GM18909 (cell line): ENCODE data around the gene LAG3.

Experiments
- ATAC-seq: cut with Tn5 transposase; IDR thresholded peaks from one replicate; pipeline ENCODE4 v1.9.1; 2021; ENCODE audit warnings: mild to moderate bottlenecking; ENCODE audit not compliant: unreplicated experiment, poor library complexity

Gene LAG3

DNA sequence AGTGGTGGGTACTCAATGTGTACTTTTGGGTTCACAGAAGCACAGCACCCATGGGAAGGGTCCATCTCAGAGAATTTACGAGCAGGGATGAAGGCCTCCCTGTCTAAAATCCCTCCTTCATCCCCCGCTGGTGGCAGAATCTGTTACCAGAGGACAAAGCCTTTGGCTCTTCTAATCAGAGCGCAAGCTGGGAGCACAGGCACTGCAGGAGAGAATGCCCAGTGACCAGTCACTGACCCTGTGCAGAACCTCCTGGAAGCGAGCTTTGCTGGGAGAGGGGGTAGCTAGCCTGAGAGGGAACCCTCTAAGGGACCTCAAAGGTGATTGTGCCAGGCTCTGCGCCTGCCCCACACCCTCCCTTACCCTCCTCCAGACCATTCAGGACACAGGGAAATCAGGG is 47.8 kb downstream of the LAG3 start:
- no peak for ATAC-seq

DNA sequence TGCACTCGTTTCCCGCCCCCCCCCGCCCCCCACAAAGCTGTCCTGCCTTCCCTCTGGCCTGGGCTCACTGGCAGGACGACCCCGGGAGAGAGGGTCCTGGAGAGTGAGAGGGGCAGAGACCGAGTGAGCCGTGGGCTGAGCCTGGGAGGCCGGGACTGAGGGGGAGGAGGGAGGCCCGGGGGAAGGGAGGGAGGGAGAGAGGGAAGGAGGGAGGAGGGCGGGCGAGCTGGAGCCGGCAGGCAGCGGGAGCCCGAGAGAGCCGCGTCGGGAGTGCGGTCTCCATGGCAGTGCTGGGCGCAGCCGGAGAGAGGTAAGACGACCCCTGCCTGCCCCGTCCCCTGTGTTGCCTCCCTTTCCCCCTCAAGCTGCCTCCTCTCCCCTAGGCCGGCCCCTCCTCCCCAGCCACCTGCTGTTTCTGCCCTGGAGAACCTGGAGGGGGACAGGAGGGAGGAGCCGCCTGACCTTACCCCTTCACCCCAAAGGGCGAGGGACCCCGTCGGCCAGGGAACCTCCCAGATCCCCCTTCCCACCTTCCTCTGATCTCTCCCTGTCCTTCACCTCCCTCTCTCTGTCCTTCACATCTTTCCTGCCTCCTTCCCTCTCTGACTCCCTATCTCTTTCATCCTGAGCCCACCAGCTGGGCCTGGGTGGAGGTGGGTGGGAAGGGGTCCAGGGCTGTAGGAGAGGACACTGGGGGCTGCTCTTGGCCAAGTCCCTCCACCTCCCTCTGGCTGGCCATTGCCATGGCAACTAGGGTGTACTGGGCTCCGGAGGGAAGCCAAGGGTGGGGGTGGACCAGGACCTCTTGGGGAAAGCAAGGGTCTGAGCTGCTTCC is 49.5 kb downstream of the LAG3 start, which contains the start of gene GPR162:
TSS of gene GPR162 (plus strand) at position 231 of the 835 bp plus-strand sequence. CDS start 2,078 bp downstream, outside the sequence.
- ATAC-seq = no peak

DNA sequence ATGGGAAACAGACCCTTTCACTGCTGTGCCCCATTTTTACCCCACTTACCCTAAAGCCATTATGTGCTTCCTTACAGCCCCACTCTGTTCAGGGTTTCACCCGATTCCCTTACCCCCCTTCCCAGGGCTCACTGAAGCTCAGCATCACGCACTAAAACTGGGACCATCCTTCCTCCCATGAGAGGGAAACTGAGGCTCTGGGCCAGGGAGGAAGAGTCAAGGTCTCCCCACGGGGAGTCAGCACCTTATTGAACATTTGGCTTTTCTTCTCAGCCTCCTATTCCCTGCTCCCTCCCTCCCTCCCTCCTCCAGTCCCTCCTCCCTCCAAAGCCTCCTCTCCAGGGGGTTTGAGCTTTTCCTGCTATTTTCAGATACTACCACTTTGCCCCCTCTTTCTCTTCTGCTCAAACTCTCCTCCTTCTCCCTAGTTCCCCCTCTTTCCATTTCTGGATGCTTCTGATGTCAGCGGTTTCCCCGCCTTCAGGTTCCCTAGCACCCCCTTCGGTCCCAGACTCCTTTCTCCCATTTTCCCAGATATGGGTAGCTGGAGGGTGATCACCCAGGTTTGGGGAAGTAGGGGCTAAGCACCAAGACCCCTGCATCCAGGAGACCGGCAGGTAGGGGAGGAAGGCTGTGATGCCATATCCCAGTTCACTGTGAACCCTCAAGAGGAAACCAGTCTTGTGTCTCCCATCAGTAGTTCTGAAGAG is 50.3 kb downstream of the LAG3 start:
- no peak for ATAC-seq

DNA sequence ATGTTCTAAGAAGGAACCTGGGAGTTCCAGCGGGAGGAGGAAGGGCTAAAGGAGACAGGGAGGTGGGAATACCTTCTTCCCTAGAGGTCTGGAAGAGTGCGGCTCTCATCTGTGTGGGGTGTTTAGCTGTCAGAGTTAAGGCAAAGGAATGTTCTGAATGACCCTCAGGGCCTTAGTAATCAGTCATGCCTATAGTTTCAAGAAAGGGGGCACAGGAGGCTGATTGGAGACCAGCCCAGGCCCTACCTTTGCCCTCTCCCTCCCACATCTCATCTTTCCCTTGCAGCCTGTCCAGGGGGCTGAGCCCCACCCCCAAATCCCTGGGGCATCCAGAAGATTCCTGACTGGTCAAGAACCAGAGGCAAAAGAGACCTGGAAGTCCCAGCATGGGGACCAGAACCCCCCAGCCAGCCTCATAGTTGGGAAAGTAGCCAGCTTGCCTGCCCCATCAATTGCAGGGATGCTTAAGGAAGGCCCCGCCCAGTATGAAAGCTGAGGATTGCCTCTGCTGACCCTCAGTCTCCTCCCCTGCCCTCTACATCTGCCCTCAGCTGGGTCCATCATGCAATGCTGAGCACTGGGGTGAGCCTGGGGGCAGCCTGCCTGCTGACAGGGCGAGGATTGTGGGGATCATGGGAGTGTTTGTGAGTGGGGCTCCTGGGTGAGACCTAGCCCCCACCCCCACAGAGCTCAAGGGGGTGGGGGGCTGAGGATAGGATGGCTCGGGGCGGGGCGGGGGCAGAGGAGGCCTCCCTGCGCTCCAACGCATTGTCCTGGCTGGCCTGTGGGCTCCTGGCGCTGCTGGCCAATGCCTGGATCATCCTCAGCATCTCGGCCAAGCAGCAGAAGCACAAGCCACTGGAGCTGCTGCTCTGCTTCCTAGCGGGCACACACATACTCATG is 51.1 kb downstream of the LAG3 start:
- no peak for ATAC-seq

DNA sequence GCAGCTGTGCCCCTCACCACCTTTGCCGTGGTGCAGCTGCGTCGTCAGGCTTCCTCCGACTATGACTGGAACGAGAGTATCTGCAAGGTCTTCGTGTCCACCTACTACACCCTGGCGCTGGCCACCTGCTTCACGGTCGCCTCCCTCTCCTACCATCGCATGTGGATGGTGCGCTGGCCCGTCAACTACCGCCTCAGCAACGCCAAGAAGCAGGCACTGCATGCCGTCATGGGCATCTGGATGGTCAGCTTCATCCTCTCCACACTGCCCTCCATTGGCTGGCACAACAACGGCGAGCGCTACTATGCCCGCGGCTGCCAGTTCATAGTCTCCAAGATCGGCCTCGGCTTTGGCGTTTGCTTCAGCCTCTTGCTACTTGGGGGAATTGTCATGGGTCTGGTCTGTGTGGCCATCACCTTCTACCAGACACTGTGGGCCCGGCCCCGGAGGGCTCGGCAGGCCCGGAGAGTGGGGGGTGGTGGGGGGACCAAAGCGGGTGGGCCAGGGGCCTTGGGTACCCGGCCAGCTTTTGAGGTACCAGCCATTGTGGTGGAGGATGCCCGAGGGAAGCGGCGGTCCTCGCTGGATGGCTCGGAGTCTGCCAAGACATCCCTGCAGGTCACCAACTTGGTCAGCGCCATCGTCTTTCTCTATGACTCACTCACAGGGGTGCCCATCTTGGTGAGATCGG is 51.9 kb downstream of the LAG3 start:
- no peak for ATAC-seq

DNA sequence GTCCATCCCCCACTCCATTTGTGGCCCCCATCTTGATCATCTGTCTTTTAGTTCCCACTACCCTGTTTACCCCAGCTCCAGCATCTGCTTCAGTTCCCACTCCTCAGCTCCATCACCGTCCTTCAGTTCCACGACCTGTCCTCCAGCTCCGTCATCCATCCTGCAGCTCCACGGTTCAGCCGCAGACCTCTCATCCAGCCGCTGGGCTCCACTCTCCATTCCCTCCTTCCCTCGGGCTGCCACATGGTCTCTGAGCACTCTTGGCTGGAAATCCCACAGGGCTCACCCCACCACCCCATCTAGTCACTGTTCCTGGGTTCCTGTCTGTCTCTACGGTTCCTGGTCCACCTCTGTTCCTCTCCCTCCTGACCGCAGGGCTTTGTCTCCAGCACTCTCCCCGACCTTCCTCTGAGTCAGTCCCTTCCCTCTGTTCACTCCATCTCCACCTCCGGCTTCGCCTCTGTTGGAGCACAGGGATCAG is 52.6 kb downstream of the LAG3 start:
- ATAC-seq = no peak

DNA sequence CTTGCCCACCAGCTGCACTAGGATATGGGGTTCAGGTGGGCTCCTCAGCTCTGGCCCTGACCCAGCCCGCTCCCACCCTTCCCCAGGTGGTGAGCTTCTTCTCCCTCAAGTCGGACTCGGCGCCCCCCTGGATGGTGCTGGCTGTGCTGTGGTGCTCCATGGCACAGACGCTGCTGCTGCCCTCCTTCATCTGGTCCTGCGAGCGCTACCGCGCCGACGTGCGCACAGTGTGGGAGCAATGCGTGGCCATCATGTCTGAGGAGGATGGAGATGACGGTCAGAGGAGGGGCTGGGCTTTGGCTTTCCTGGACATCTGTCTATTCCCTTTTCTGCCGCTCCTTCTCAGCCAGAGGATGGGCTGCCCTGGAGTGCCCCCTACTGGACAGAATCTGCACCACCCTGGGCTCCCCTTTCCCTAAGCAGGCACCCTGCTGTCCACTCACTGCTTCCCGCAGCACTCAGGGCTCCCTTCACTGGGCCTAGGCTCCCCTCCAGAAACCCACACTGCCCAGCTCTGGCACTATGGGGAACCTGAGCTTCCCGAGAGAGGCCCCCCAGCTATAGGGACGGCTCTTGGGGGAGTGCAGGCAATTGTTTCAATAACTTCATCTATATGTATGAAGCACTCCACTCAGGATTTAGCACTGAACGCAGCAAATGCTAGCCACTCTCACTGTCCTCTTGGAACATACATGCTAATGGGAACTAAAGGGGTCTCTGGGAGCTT is 53.2 kb downstream of the LAG3 start:
- peak; percentile 43 for ATAC-seq

DNA sequence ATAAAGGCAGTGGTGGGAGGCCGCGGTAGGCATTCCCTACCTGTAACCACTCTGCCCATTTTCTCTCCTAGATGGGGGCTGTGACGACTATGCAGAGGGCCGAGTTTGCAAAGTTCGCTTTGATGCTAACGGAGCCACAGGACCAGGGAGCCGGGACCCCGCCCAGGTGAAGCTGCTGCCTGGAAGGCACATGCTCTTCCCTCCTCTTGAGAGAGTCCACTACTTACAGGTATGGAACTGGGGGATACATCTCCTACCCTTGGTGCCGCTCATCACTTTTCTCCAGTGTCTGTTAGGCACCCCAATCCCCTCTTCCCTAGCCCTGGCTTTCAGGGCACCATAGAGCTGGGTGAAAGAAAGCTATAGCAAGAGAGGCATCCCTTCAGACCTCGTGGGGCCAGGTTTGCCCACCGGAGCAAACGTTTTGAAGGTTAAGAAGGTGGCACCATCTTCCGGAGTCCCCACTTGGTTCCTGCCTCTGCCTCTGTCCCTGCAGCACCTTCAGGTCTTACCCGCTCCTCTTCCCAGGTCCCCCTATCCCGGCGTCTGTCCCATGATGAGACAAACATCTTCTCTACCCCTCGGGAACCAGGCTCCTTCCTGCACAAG is 53.9 kb downstream of the LAG3 start:
- ATAC-seq = no peak

DNA sequence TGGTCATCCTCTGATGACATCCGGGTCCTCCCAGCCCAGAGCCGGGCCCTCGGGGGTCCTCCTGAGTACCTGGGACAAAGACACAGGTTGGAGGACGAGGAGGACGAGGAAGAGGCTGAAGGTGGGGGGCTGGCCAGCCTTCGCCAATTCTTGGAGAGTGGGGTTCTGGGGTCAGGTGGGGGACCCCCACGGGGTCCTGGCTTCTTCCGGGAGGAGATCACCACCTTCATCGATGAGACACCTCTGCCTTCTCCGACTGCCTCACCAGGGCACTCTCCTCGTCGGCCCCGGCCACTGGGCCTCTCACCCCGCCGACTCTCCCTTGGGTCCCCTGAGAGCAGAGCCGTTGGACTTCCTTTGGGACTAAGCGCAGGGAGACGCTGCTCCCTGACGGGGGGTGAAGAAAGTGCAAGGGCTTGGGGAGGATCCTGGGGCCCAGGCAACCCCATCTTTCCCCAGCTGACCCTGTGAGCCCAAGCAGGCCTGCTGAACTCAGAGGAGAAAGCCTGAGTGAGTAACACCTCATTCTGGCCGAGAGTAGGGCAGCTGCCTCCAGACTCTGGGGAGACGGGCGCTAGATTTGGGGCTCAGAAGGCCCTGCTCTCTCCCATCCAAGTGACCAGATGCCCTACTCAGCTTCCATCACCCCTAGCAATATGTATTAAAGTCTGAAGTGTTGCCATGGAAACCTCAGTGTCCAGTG is 54.6 kb downstream of the LAG3 start:
- ATAC-seq = no peak

DNA sequence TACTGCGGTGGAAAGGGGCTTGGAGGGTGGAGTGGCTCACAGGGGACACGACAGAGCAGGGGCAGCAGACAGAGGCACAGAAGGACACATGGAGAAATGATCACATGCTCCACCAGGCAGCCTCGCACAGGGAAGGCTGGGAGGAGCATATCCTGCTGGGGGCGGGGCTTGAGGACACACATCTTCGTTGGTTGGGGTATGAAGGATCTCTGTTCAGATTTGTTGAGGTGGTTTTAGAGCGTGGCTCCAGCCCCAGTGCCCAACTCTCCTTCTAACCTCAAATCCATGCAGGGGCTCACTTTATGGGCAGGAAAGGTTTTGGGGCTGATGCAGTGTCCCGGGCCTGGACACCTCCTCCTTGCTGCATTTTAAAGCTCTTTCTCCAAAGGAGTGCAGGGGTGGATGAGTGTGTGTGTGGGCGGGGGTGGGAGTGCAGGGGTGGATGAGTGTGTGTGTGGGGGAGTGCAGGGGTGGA is 55.2 kb downstream of the LAG3 start:
- ATAC-seq = no peak
